CD4-positive, alpha-beta T cell treated with Interleukin-17A for 1 hour (primary cell): ENCODE measurements around the gene SERINC5.

Source experiments
- DNase-seq: peaks from one replicate; pipeline ENCODE4 v3.0.0-alpha.2; 2020

SERINC5 gene

GRCh38 chr5:80254767-80255430 lies 949 bp downstream of the SERINC5 start:
- DNase-seq: peak; percentile 54

- no peak for DNase-seq
Measured at GRCh38 chr5:80251636-80252035, 4.2 kb downstream of the SERINC5 start.

- no peak for DNase-seq
Measured at GRCh38 chr5:80250801-80251200, 5.0 kb downstream of the SERINC5 start.

- no peak for DNase-seq
Measured at GRCh38 chr5:80249901-80250300, 5.9 kb downstream of the SERINC5 start.

GRCh38 chr5:80248378-80248777 lies 7.5 kb downstream of the SERINC5 start:
- DNase-seq: no peak

- peak; percentile 47 for DNase-seq
Measured at GRCh38 chr5:80246995-80247729, 8.7 kb downstream of the SERINC5 start.

- peak; percentile 33 for DNase-seq
Measured at GRCh38 chr5:80246001-80246758, 9.7 kb downstream of the SERINC5 start.

- no peak for DNase-seq
Measured at GRCh38 chr5:80243567-80243966, 12.3 kb downstream of the SERINC5 start.

- DNase-seq: no peak
Measured at GRCh38 chr5:80242849-80243248, 13.0 kb downstream of the SERINC5 start.

- no peak for DNase-seq
Measured at GRCh38 chr5:80240368-80240986, 15.4 kb downstream of the SERINC5 start.

GRCh38 chr5:80239680-80240367 lies 16.0 kb downstream of the SERINC5 start:
- DNase-seq: no peak

- DNase-seq: no peak
Measured at GRCh38 chr5:80238778-80239679, 16.8 kb downstream of the SERINC5 start.

GRCh38 chr5:80238097-80238496 lies 17.8 kb downstream of the SERINC5 start:
- peak; percentile 55 for DNase-seq

GRCh38 chr5:80237243-80237642 lies 18.6 kb downstream of the SERINC5 start:
- DNase-seq: no peak

- no peak for DNase-seq
Measured at GRCh38 chr5:80234116-80234948, 21.5 kb downstream of the SERINC5 start.

GRCh38 chr5:80231693-80232092 lies 24.2 kb downstream of the SERINC5 start:
- DNase-seq: no peak

GRCh38 chr5:80231243-80231642 lies 24.6 kb downstream of the SERINC5 start:
- no peak for DNase-seq

GRCh38 chr5:80230269-80230992 lies 25.4 kb downstream of the SERINC5 start:
- no peak for DNase-seq

GRCh38 chr5:80229902-80230255 lies 26.0 kb downstream of the SERINC5 start:
- no peak for DNase-seq

GRCh38 chr5:80227979-80228596 lies 27.8 kb downstream of the SERINC5 start:
- no peak for DNase-seq
